ENCODE data around the gene HDAC1.

The HDAC1 gene

GRCh38 chr1:32377541-32378220 is 85.8 kb downstream of the HDAC1 start:
- no peak for DNase-seq

- DNase-seq: no peak
Observed at GRCh38 chr1:32380057-32380456, 88.2 kb downstream of the HDAC1 start.

All from stimulated activated CD8-positive, alpha-beta memory T cell treated with anti-CD3 and anti-CD28 coated beads, Interleukin-4, amount 100 ng/mL, for 48 hours (primary cell).